Testis (tissue), 2 donors: Measurements from ENCODE around the gene ZBTB20.

Experiments
- CTCF ChIP-seq, 3 experiments: fragments of 450-650 bp in 2 of 3; fragments of 200-600 bp in 1 of 3; sonication (generic) in 1 of 3; IDR thresholded peaks; one replicate each; pipeline ENCODE4 v1.5.1; 2016 to 2019; ENCODE audit warnings: antibody characterized with exemption in 3 of 3, mild to moderate bottlenecking in 2 of 3, moderate library complexity in 1 of 3
- POLR2A ChIP-seq: fragments of 450-650 bp; IDR thresholded peaks from one replicate; pipeline ENCODE4 v1.6.1; 2017; ENCODE audit warnings: antibody characterized with exemption, mild to moderate bottlenecking, moderate library complexity

GRCh38 chr3:115156046-115156654, 9.1 kb upstream of the ZBTB20 start:
- no peak for TF ChIP-seq CTCF (IDR thresholded peaks at IDR 0.05)
- no peak for TF ChIP-seq POLR2A
